ENCODE measurements around the gene PLIN1.

PLIN1 gene

DNA sequence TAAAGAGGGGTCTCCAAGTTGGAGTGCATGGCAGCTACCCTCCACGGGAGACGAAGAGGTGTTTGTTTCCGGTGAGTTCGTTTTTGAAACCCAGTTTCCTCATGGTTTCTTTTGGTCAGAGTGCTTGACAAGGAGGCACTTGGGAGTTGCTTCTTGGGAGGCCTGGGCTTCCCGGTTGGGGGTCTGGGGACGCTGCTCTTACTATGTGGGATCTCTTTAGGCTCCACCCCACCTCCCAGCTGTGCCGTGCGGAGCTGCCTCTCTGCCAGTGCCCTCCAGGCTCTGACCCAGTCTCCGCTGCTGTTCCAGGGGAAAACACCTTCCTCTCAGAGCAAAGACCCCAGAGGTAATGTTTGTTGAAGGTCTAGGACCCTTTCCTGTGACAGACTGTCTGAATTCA lies 53.5 kb downstream of the PLIN1 start:
- DNase-seq: no peak

DNA sequence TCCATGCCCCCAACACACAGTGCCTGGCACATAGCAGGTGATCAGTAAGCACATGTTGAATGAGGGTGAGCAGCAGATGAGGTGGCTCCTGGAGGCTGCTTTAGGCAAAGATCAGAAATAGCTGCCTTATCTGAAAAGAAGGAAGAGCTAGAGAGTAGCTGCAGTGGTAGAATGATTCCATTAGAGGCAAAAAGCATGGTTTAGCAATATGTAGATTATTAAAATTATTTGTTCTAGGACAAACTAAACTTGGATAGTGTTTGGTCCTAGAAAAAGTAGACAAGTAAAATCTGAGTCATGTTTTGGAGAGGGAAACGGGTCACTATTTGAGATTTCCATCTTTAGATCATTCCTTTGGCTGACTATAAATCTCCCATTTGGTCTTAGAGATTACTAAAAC lies 56.0 kb downstream of the PLIN1 start:
- no peak for DNase-seq

DNA sequence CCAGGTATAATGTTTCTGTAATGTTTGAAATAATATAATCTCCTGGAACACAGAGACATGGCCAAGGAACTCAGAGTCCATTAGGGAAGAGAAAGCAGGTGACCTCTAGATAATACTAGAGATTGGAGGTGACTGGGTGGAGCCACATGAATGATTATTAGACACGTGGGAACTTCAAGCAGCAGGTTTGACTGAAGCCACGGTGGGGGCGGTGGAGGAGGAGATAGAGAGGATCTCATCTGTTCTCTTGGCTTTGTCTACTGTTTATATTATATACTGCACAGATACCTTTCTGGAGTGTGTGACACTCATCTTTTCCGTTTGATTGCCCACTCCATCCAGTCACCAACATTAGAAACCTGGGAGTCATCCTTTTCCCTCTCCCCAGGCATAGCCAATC lies 57.6 kb downstream of the PLIN1 start:
- no peak for DNase-seq

DNA sequence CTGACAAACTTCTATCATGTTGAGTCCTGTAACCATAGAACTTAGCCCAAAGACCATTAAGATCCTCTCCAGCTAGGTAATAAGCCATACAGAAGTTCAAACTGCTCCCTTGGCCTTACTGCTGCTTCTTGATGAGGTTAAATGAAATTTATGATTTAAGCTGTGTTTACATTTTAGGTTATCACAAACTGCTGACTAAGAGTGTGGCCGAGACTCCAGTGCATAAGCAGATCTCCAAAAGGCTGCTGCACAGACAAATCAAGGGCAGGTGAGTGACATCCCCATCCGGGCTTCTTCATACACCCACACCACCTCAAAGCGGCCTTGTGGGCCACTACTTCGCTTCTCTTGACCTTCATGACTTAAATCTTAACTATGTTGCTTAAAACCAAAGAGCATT lies 62.9 kb downstream of the PLIN1 start:
- no peak for DNase-seq

DNA sequence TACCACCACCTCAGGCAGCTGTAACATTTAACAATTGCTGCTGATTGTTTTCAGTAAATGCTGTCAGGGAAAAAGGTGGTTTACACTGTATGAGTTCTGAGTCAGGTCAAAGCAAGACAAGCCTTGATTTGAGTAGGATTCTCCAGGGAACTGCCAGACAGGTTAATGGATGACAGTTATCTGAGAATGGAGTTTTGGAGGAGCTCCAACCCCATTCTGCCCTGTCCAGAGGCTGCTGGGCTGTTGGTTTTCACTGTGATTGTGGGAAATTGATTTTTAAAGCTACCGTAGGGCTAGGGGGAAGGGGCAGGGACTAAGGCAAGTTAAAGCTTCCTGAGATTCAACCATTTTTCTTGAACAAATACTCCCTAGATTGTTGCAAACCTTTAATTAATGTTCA lies 64.0 kb downstream of the PLIN1 start:
- no peak for DNase-seq
